Fibroblast of gingiva (primary cell): ENCODE results near the gene IFI44L.

ENCODE experiments used
- DNase-seq: peaks from one replicate; pipeline ENCODE4 v3.0.0-alpha.2; 2011; ENCODE audit warnings: low read depth

Gene IFI44L

GRCh38 chr1:78641558-78641957, 21.3 kb downstream of the IFI44L start:
- DNase-seq, result no peak

- DNase-seq, result no peak
These were observed 25.5 kb downstream of the IFI44L start for GRCh38 chr1:78645723-78646122.

GRCh38 chr1:78647238-78647637, 27.0 kb downstream of the IFI44L start:
- no peak for DNase-seq

- peak; percentile 75 for DNase-seq
These were observed 29.4 kb downstream of the IFI44L start, which contains the start of gene IFI44 for GRCh38 chr1:78649628-78650027. Gene IFI44, plus strand, starts transcription at chr1:78649831. Its CDS starts 365 bp downstream, at chr1:78650196.

GRCh38 chr1:78650114-78650660, 29.9 kb downstream of the IFI44L start:
- no peak for DNase-seq

- DNase-seq, result peak; percentile 18
These were observed 31.0 kb downstream of the IFI44L start for GRCh38 chr1:78651241-78651640.

GRCh38 chr1:78652019-78652560, 31.8 kb downstream of the IFI44L start:
- no peak for DNase-seq

- DNase-seq, result peak; percentile 18
These were observed 38.7 kb downstream of the IFI44L start for GRCh38 chr1:78658901-78659300.

- no peak for DNase-seq
These were observed 43.7 kb downstream of the IFI44L start for GRCh38 chr1:78663923-78664322.

GRCh38 chr1:78664763-78665162, 44.5 kb downstream of the IFI44L start:
- DNase-seq, result no peak

- no peak for DNase-seq
These were observed 45.6 kb downstream of the IFI44L start for GRCh38 chr1:78665809-78666208.

- peak; percentile 23 for DNase-seq
These were observed 47.7 kb downstream of the IFI44L start for GRCh38 chr1:78667939-78668338.

- DNase-seq, result no peak
These were observed 48.2 kb downstream of the IFI44L start for GRCh38 chr1:78668427-78668826.

- no peak for DNase-seq
These were observed 52.2 kb downstream of the IFI44L start for GRCh38 chr1:78672428-78672827.

GRCh38 chr1:78673120-78673519, 52.9 kb downstream of the IFI44L start:
- DNase-seq, result no peak

GRCh38 chr1:78676347-78676982, 56.2 kb downstream of the IFI44L start:
- DNase-seq, result peak; percentile 61

- no peak for DNase-seq
These were observed 56.7 kb downstream of the IFI44L start for GRCh38 chr1:78676993-78677392.

GRCh38 chr1:78677788-78678187, 57.5 kb downstream of the IFI44L start:
- no peak for DNase-seq

- DNase-seq, result no peak
These were observed 58.1 kb downstream of the IFI44L start for GRCh38 chr1:78678324-78678723.

GRCh38 chr1:78681265-78681664, 61.0 kb downstream of the IFI44L start:
- no peak for DNase-seq

- DNase-seq, result no peak
These were observed 62.2 kb downstream of the IFI44L start for GRCh38 chr1:78682496-78682895.

- DNase-seq, result no peak
These were observed 62.8 kb downstream of the IFI44L start for GRCh38 chr1:78683079-78683478.

- no peak for DNase-seq
These were observed 67.1 kb downstream of the IFI44L start for GRCh38 chr1:78687315-78687714.

- DNase-seq, result no peak
These were observed 67.7 kb downstream of the IFI44L start for GRCh38 chr1:78687914-78688313.
